Endothelial cell of umbilical vein (primary cell): ENCODE results near the gene DPYSL4.

ENCODE experiments used
- JUN ChIP-seq: IDR thresholded peaks from 2 replicates; pipeline ENCODE4 v1.6.1; 2011; ENCODE audit warnings: borderline replicate concordance, low read depth; ENCODE audit not compliant: insufficient read length, insufficient read depth
- MAX ChIP-seq: IDR thresholded peaks from 2 replicates; pipeline ENCODE4 v1.6.1; 2011; ENCODE audit not compliant: insufficient read depth, insufficient read length
- MYC ChIP-seq: IDR thresholded peaks from one replicate; pipeline ENCODE4 v1.6.1; 2011; ENCODE audit warnings: mild to moderate bottlenecking, low read depth, low read length
- POLR2A ChIP-seq: IDR thresholded peaks from 2 replicates; pipeline ENCODE4 v1.6.1; 2012; ENCODE audit warnings: low read depth, mild to moderate bottlenecking, control low read depth, low read length
- TF ChIP-seq, protein P1 (sequence below), 2 donors: IDR thresholded peaks; 1 replicate in 1 of 2; 2 replicates in 1 of 2; pipeline ENCODE4 v1.5.1; 2011; ENCODE audit warnings: low read length in 2 of 2, mild to moderate bottlenecking in 2 of 2, moderate library complexity in 2 of 2, control low read depth in 1 of 2, inconsistent platforms in 1 of 2, low read depth in 1 of 2; ENCODE audit not compliant: insufficient read depth in 1 of 2; ENCODE audit errors: extremely low read depth in 1 of 2

GRCh38 chr10:132196178-132197113, 9.7 kb downstream of the DPYSL4 start:
- TF ChIP-seq, protein P1, sequence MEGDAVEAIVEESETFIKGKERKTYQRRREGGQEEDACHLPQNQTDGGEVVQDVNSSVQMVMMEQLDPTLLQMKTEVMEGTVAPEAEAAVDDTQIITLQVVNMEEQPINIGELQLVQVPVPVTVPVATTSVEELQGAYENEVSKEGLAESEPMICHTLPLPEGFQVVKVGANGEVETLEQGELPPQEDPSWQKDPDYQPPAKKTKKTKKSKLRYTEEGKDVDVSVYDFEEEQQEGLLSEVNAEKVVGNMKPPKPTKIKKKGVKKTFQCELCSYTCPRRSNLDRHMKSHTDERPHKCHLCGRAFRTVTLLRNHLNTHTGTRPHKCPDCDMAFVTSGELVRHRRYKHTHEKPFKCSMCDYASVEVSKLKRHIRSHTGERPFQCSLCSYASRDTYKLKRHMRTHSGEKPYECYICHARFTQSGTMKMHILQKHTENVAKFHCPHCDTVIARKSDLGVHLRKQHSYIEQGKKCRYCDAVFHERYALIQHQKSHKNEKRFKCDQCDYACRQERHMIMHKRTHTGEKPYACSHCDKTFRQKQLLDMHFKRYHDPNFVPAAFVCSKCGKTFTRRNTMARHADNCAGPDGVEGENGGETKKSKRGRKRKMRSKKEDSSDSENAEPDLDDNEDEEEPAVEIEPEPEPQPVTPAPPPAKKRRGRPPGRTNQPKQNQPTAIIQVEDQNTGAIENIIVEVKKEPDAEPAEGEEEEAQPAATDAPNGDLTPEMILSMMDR (IDR thresholded peaks at IDR 0.05; ENCODE audit: extremely low read depth in 1 of 2, insufficient read depth in 1 of 2, low read depth in 1 of 2, low read length in 2 of 2) = no peak
- TF ChIP-seq POLR2A (no peak), MAX (no peak), MYC (no peak), JUN (no peak)
